Measurements from ENCODE around the gene PDZD4.

The PDZD4 gene

DNA sequence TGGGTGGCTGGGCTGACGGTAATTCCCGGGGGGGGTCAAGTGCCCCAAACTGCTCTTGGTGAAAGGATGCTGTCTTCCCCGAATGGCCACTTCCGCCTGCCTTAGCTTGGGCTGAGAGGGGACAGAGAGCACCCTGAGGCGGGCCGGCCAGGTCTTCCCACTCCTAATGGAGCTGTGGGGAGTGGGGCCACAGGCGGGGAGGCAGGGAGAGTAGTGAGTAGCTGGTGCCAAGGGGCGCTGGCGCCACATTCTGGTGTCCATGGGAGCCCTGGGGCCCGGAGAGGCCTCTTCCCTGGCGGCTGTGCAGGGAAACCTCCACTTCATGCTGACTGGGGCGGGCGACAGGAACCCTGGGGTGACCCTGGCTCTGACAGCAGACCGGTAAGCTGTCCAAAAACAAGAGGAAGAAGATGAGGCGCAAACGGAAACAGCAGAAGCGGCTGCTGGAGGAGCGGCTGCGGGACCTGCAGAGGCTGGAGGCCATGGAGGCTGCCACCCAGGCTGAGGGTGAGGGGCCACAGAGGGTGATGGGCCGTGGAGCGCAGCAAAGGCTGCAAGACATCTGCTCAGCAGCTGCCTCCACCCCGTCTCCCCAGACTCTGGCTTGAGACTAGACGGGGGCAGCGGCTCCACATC lies 46.8 kb downstream of the PDZD4 start:
- no peak for DNase-seq (ENCODE audit: low read depth)

DNA sequence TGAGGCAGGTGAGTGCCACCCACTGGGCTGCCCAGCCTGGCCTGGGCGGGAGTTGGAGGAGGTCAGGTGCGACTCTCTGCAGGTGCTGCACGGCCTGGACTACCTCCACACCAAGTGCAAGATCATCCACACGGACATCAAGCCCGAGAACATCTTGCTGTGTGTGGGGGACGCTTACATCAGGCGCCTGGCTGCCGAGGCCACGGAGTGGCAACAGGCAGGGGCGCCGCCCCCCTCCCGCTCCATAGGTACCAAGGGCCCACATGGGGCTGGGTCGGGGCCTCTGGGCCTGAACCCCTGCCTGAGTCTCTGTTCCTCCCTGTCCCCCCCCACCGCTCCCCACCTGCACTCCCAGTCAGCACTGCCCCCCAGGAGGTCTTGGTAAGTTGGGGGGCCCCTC lies 47.5 kb downstream of the PDZD4 start:
- DNase-seq (ENCODE audit: low read depth): no peak

DNA sequence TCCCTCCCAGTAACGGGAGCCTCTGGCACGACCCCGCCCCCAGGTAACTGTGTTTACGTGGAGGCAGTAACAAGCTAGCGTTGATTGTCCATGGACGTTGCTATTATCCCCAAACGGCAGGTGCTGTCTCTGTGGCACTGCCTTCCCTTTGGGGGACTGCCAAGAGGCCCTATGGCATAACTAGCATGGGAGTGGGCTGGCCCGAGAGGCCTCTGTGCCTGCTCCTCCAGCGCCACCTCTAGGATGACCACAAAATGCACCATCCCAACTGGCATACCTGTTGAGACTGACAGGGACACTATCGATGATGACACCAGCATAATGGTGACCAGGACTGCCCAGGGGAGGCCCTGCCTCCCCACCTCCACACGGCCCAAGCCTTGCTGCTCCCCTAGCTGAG lies 48.0 kb downstream of the PDZD4 start:
- no peak for DNase-seq (ENCODE audit: low read depth)

DNA sequence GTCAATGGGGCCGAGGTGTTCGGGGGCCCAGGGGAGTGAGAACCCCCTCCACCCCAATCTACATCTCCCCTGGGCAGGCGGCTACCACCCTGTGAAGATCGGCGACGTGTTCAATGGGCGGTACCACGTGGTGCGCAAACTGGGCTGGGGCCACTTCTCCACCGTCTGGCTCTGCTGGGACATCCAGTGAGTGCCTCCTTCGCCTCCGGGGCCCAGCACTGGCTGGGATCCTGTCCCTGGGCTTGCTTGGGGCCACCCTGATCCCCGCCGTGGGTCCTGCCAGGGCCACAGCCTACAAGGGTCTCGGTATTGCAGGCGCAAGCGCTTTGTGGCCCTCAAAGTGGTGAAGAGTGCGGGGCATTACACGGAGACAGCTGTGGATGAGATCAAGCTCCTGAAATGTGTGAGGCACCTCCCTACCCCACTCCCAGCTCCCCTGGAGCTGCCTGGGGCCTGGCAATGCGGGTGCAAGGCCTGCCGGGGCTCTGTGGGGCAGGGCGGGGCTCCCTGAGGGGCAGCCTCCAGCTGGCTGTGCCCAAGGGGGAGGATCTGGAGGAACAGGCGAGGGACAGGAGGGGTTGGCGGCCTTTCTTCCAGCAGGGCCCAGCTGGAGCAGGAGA lies 48.8 kb downstream of the PDZD4 start:
- no peak for DNase-seq (ENCODE audit: low read depth)

DNA sequence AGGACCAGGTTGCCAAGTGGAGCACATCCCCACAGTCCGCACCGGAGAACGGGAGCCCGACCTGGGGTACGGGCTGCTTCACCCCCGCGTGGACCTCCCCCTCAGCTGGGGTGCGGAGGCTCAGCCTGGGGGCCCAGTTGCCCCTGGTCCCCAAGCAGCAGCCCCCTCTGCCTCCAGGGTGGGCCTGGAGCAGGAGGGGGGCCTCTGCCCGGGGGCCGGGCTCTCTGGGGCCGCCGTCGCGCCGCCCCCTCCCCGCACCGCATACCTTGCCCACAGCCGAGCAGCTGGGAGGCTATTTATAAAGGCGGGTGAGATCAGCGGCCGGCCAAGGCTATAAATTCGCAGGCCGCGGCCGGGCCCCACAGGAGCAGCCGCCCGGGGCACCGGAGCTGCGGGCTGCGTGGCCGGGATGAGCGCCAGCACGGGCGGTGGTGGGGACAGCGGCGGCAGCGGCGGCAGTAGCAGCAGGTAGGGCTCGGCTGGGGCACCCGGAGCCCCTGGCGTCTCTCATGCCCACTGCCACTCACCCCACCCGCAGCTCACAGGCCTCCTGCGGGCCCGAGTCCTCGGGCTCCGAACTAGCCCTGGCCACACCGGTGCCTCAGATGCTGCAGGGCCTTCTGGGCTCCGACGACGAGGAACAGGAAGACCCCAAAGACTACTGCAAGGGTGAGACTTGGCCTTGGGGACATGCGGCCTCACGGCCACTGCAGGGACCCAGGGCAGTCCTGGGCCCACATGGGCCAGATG lies 49.5 kb downstream of the PDZD4 start, which contains the start of gene SRPK3:
TSS of gene SRPK3 (plus strand) at position 364 of the 750 bp plus-strand sequence. CDS start at position 410, 46 bp downstream.
- DNase-seq (ENCODE audit: low read depth): no peak

DNA sequence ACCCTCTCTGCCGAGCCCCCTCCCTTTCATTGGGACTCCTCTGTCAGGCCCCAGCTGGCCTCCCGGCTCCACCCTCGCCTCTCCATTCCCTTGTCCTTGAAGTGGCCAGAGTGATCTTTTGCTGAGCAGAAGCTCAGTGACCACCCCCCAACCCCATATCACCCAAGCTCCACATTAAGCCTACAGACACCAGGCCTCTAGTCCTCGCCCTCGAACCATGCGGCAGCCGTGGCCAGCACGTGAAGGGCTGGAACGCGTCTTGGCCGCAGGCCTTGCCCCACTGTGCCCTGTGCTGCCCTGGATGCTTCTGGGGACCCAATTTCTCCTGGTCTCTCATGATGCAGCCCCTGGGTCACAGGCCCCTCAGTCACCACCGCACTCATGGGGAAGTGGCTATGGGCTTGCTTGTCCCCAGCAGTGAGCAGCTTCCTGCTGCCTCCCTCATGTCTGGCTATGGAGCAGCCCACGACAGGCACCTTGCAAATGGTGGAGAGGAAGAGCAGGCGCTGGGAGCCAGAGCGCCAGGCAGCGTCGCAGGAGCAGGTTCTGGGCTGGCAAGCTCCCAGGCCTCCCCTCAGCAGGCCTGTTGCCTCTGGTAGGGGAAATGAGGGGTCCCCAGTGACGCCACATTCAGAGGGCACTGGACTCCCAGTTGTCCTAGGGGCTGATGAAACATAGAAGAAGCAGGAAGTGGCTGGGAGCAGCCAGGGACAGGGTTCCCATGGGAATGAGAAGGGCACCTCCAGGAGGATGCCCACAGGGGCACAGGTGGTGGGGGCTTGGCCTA lies 50.3 kb downstream of the PDZD4 start:
- no peak for DNase-seq (ENCODE audit: low read depth)

DNA sequence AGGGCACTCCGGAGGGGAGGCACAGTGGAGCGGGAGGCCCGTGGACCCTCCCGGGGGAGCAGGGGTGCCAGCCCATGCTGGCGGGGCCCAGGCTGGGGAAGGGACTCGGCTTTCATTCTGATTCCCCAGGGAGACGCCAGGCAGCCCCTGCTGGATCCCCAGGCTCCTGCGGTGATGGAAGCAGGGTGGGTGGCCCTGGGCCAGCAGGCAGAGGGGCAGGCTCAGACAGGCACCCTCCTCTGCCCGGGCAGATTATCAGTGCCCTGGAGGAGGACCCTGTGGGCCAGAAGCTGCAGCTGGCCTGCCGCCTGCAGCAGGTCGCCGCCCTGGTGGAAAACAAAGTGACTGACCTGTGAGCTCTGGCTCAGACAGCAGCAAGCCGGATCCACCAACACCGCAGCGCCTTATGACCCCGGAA lies 51.7 kb downstream of the PDZD4 start:
- DNase-seq (ENCODE audit: low read depth): no peak

DNA sequence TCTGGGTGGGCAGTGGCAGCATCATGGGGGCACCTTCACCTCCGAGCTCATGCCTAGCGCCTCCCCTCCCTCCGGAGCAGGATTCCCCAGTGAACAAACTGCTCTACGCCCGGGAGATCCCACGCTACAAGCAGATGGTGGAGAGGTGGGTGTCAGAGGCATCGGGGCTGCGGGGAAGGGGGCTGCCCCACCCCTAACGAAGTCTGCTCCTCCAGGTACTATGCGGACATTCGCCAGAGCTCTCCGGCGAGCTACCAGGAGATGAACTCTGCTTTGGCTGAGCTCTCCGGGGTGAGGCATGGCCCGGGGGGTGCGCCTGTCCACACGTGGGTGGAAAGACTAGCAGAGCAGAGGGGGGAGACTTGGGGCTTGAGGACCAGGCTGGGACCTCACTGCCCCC lies 52.2 kb downstream of the PDZD4 start:
- no peak for DNase-seq (ENCODE audit: low read depth)

DNA sequence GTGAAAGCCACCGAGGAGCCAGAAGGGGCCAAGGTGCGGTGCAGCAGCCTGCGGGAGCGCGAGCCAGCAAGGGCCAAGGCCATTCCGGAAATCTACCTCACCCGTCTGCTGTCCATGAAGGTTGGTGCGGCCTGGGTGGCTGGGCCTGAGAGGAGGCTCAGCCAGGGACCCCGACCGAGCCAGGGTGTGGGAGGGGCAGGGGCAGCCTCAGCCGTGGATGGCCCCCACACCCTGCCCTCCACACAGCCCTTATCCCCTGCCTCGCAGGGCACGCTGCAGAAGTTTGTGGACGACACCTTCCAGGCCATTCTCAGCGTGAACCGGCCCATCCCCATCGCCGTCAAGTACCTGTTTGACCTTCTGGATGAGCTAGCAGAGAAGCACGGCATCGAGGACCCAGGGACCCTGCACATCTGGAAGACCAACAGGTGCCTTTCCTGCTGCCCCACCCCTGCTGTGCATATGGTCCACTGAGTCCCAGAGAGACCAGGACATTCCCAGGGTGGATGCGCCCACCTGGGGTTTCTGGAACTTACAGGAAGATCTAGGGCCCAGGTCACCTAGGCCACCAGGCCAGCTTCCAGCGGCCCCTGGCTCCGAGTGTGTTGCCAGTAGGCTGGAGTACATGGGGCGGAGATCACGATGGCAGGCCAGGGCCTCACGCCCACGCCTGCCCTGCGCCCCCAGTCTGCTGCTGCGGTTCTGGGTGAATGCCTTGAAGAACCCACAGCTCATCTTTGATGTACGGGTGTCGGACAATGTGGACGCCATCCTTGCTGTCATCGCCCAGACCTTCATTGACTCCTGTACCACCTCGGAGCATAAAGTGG lies 52.9 kb downstream of the PDZD4 start:
- DNase-seq (ENCODE audit: low read depth): no peak

DNA sequence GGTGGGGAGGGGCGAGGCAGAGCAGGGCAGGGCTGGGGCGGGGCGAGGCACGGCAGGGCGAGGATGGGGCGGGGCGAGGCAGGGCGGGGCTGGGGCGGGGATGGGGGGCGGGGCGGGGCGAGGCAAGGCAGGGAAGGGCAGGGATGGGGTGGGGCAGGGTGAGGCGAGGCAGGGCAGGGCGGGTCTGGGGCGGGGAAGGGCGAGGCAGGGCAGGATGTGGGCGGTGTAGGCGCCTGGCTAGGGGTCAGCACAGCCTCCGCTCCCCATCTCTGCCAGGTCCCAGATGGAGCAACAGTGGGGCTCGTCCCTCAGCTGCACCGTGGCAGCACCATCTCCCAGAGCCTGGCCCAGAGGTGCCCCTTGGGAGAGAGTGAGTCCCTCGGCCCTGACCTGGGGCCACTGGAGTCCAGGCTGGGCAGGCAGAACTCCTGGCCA lies 53.7 kb downstream of the PDZD4 start:
- no peak for DNase-seq (ENCODE audit: low read depth)

DNA sequence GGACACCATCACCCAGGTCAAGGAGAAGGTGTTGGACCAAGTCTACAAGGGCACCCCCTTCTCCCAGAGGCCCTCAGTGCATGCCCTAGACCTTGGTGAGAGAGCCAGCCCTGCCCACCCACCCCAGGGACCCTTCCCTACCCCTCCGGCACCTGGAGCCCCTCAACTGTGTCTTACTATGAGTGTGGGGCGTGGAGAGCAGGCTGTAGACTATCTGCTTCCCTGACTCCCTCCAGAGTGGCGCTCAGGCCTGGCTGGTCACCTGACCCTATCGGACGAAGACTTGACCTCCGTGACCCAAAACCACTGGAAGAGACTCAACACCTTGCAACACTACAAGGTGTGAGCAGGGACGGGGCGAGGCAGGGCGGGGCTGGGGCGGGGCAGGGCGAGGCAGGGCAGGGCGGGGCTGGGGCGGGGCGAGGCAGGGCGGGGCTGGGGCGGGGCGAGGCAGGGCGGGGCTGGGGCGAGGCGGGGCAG lies 54.2 kb downstream of the PDZD4 start:
- DNase-seq (ENCODE audit: low read depth): no peak

DNA sequence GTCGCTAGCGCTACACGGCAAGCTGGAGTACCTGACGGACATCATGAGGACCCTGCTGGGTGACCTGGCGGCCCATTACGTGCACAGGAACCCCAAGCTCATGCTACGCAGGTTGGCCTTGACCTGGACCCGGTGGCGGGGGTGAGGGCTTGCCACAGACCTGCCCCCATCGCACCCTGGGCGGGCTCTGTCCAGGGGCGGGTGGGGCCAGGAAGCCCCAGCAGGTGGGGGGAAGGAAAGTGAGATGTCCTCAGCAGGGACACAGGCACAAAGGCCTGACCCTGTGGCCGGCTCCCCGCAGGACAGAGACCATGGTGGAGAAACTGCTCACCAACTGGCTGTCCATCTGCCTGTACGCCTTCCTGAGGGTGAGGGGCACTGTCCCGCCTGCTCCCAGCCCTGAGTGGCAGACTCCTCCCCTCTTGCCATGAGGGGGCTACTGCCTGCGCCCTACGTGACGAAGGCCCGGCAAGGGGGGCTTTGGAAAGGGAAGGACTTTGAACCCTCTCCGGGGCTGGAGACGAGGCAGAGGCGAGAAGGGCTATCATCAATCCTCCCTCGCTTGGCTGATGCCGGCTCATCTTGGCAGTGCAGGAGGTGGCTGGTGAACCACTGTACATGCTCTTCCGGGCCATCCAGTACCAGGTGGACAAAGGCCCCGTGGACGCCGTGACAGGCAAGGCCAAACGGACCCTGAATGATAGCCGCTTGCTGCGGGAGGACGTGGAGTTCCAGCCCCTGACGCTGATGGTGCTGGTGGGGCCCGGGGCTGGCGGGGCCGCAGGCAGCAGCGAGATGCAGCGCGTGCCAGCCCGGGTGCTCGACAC lies 54.8 kb downstream of the PDZD4 start:
- no peak for DNase-seq (ENCODE audit: low read depth)

DNA sequence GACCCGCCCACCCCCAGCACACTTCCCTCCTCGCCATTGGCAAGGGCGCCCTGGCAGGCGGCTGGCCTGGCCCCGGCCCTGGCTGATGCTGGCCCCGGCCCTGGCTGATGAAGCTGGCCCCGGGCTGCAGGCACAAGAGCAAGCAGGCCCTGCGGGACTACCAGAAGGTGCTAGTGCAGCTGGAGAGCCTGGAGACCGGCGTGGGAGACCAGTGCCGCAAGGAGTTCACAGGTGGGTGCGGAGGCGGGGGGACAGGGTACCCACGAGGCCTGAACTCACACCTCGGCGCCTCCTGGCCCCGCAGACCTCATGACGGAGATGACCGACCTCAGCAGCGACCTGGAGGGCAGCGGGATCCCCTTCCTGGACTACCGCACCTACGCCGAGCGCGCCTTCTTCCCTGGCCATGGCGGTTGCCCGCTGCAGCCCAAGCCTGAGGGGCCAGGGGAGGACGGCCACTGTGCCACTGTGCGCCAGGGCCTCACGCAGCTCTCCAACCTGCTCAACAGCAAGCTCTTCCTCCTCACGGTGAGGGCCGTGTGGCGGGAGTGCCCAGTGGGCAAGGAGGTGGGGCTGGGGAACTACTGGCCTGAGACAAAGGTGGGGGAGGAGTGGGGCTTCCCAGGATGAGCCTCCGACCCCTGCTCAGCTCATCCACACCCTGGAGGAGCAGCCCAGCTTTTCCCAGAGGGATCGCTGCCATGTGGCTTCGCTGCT lies 55.6 kb downstream of the PDZD4 start:
- no peak for DNase-seq (ENCODE audit: low read depth)

DNA sequence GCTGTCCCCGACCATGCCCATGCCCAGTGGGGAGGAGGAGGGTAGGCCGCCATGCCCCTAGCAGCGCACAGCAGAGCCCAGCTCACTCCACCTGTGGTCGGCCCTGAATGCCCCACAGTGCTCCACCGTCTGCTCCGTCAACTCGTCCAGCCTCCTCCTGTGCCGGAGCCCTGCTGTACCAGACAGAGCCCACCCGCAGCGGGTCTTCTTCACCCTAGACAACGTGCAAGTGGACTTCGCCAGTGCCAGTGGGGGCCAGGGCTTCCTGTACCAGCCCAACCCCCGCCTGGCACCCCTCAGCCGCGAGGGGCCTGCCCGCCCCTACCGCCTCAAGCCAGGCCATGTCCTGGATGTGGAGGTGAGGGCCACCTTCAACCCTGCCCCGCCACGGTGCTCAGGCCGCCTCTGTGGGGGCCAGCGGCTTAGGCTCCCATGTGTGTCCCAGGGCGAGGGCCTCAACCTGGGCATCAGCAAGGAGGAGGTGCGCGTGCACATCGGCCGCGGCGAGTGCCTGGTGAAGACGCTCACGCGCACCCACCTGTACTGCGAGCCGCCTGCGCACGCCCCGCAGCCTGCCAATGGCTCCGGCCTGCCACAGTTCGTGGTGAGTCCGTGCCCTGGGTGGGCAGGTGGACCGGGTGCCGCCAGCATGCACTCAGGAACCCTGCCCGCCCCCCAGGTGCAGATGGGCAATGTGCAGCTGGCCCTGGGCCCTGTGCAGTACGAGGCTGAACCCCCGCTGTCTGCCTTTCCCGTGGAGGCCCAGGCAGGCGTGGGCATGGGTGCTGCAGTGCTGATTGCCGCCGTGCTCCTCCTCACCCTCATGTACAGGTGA lies 56.4 kb downstream of the PDZD4 start:
- no peak for DNase-seq (ENCODE audit: low read depth)

DNA sequence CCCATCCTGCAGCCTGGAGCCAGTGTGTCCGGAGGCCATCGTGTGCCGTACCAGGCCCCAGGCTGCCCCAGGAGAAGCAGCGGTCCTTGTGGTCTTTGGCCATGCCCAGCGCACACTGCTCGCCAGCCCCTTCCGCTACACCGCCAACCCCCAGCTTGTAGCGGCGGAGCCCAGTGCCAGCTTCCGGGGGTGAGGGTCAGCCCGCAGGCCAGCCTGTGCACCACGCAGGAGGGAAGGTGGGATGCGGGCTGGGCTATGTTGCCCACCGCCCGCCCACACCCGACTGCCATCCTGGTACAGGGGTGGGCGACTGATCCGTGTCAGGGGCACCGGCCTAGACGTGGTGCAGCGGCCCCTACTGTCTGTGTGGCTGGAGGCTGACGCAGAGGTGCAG lies 57.1 kb downstream of the PDZD4 start:
- no peak for DNase-seq (ENCODE audit: low read depth)

DNA sequence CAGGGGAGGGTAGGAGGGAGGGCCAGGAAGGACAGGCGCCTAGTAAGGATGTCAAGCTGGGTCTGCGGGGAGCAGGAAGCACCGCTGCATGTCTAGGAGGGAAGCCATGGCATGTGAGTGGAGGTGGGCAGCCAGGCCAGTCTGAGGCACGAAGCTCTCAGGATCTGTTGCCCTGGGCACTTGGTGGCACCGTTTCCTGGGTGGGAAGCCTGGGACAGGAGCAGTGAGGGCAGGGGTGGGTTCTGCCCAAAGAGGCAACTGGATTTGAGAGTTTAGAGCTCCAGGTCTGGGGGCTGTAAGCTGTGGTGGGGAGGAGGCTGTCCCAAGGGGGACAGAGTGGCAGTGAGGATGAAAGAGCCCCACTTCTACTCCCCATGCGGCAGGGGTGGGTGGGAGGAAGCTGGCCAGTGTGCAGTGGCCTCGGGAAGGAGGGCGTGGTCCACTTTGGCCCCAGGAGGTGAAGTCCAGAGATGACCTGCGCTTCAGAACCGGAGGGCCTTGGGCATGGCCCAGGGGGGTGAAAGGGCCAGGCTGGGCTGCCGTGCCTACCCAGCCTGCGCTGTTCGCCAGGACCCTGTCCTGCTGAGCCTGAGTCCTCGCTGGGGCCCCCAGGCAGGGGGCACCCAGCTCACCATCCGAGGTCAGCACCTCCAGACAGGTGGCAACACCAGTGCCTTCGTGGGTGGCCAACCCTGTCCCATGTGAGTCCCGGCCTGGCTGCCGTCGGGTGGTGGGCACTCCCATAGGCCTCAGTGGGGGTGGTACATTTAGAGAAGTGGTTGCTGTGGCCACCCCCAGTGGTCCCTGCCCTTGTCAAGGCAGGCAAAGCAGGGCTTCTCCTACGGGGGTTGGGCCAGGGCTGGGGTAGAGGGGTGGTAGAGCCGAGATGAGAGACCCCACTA lies 57.8 kb downstream of the PDZD4 start:
- DNase-seq (ENCODE audit: low read depth): no peak

DNA sequence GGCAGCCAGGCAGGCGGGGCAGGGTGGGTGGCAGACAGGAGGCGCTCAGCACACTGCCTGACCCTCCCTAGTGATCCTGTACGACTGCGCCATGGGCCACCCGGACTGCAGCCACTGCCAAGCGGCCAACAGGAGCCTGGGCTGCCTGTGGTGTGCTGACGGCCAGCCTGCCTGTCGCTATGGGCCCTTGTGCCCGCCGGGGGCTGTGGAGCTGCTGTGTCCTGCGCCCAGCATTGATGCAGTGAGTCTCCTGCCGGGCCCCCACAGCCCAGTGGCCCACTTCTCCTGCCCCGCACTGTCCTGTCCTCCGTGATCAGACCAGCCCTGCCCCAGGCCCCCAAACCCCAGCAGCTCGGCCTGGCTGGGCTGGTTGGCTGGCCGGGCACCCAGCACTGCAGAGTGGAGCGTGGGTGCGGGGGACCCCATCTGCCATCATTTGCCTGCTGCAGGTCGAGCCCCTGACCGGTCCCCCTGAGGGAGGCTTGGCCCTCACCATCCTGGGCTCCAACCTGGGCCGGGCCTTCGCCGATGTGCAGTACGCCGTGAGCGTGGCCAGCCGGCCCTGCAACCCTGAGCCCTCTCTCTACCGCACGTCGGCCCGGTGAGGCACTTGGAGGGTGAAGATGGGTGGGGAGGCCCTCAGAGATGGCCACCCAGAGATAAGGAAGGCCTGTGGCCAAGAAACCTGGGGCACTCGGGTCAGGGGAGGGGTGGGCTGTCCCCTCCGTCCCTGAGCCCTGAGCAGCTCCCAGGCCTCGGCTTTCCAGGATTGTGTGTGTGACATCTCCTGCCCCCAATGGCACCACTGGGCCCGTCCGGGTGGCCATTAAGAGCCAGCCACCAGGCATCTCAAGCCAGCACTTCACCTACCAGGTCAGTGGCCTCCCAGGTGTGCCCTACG lies 58.7 kb downstream of the PDZD4 start:
- DNase-seq (ENCODE audit: low read depth): no peak
